Osteoblast (primary cell): ENCODE data around the gene PLP1. TPM values are rescaled to one million over a fixed set of nuclear protein-coding genes. Genes with fewer than 3 reads are reported as not detected.
"Not testable (repeated sequence)": the region's sequence is repeated elsewhere in the genome, so short reads cannot be mapped to it uniquely, and the experiment has no call there.

ENCODE experiments used
- DNase-seq: peaks from one replicate; pipeline ENCODE4 v3.0.0; 2011; ENCODE audit warnings: low spot score, mixed read lengths; ENCODE audit not compliant: insufficient read length; ENCODE audit errors: missing footprints
- H2AFZ ChIP-seq: 2 replicates; pipeline ENCODE4 v1.6.0; 2011; ENCODE audit warnings: mild to moderate bottlenecking, low read length
- H3K27ac ChIP-seq: 2 replicates; pipeline ENCODE4 v1.5.1; 2011; ENCODE audit warnings: mild to moderate bottlenecking, low read depth, low read length, moderate library complexity
- H3K27me3 ChIP-seq: 2 replicates; pipeline ENCODE4 v1.6.0; 2012; ENCODE audit warnings: mild to moderate bottlenecking, control low read depth, inconsistent platforms, low read length, moderate library complexity; ENCODE audit not compliant: insufficient read depth
- H3K36me3 ChIP-seq: 2 replicates; pipeline ENCODE4 v1.5.1; 2011; ENCODE audit warnings: mild to moderate bottlenecking, low read length, control low read depth, moderate library complexity; ENCODE audit not compliant: insufficient read depth
- H3K4me1 ChIP-seq: 2 replicates; pipeline ENCODE4 v1.5.1; 2011; ENCODE audit warnings: mild to moderate bottlenecking, low read length, control low read depth, moderate library complexity; ENCODE audit not compliant: insufficient read depth
- H3K4me2 ChIP-seq: 2 replicates; pipeline ENCODE4 v1.6.0; 2011; ENCODE audit warnings: mild to moderate bottlenecking, low read length; ENCODE audit not compliant: insufficient read depth
- H3K4me3 ChIP-seq: fragments of 200-600 bp; sonication (generic); 3 replicates; pipeline ENCODE4 v1.5.1; 2012; ENCODE audit warnings: mild to moderate bottlenecking, low read length, inconsistent platforms; ENCODE audit not compliant: insufficient read depth
- H3K79me2 ChIP-seq: 2 replicates; pipeline ENCODE4 v1.6.0; 2012; ENCODE audit warnings: mild to moderate bottlenecking, low read length, control low read depth, inconsistent platforms; ENCODE audit not compliant: insufficient read depth
- H3K9me3 ChIP-seq: 2 replicates; pipeline ENCODE4 v1.5.1; 2011; ENCODE audit warnings: low read depth, low read length, control low read depth
- H4K20me1 ChIP-seq: 2 replicates; pipeline ENCODE4 v1.6.0; 2012; ENCODE audit warnings: mild to moderate bottlenecking, low read length, control low read depth; ENCODE audit not compliant: insufficient read depth
- CTCF ChIP-seq: IDR thresholded peaks from 2 replicates; pipeline ENCODE4 v1.5.1; 2011; ENCODE audit warnings: mild to moderate bottlenecking, low read depth, low read length, moderate library complexity; ENCODE audit errors: extremely low read depth
- total RNA-seq: library from RNA; depleted of rRNA; stranded (reverse); fragments of >200 nt; gene quantifications from 2 replicates; pipeline ENCODE4 v1.2.3, GENCODE V29; 2012

PLP1 gene
- total RNA-seq, 1 donor = 0.36 TPM

GRCh38 chrX:103754401-103754800, 22.2 kb upstream of the PLP1 start:
- Histone ChIP-seq H3K4me3 (no peak overlapping the region), H3K36me3 (no peaks in the 10 kb centered on the region), H3K4me2 (no peak overlapping the region), H3K79me2 (no peaks in the 10 kb centered on the region), H2AFZ (no peak overlapping the region), H3K27ac (no peak overlapping the region), H3K9me3 (peaks cover 4% of the 10 kb centered on the region), H4K20me1 (no peaks in the 10 kb centered on the region), H3K4me1 (no peaks in the 10 kb centered on the region), H3K27me3 (peaks cover 29% of the 10 kb centered on the region)
- DNase-seq = no peak
- no peak for TF ChIP-seq CTCF

- Histone ChIP-seq H3K79me2 (no peaks in the 10 kb centered on the region), H2AFZ (no peak overlapping the region), H3K27ac (no peak overlapping the region), H3K4me3 (no peak overlapping the region), H3K9me3 (peaks cover 4% of the 10 kb centered on the region), H3K36me3 (no peaks in the 10 kb centered on the region), H4K20me1 (no peaks in the 10 kb centered on the region), H3K4me2 (no peak overlapping the region), H3K27me3 (peaks cover 29% of the 10 kb centered on the region), H3K4me1 (no peaks in the 10 kb centered on the region)
- DNase-seq = no peak
- TF ChIP-seq CTCF = no peak
Observed at GRCh38 chrX:103756736-103757135, 19.9 kb upstream of the PLP1 start.

- Histone ChIP-seq H3K36me3 (no peaks in the 10 kb centered on the region), H3K27ac (no peak overlapping the region), H3K4me3 (no peak overlapping the region), H3K4me1 (no peaks in the 10 kb centered on the region), H2AFZ (no peak overlapping the region), H3K9me3 (peaks cover 4% of the 10 kb centered on the region), H4K20me1 (no peaks in the 10 kb centered on the region), H3K4me2 (no peak overlapping the region), H3K27me3 (peaks cover 23% of the 10 kb centered on the region), H3K79me2 (no peaks in the 10 kb centered on the region)
- no peak for TF ChIP-seq CTCF
- DNase-seq = no peak
Observed at GRCh38 chrX:103758555-103758954, 18.1 kb upstream of the PLP1 start.

GRCh38 chrX:103763541-103763940, 13.1 kb upstream of the PLP1 start:
- not testable (repeated sequence) for H3K4me2 ChIP-seq, H4K20me1 ChIP-seq, H3K4me3 ChIP-seq

GRCh38 chrX:103766813-103767555, 9.7 kb upstream of the PLP1 start:
- not testable (repeated sequence) for H3K4me3 ChIP-seq

More at GRCh38 chrX:103763541-103763940, 13.1 kb upstream of the PLP1 start:
- not testable (repeated sequence) for H3K79me2 ChIP-seq, H3K27ac ChIP-seq, H3K9me3 ChIP-seq, DNase-seq, H2AFZ ChIP-seq, H3K36me3 ChIP-seq, H3K4me1 ChIP-seq
- peaks cover 15% of the 10 kb centered on the region for H3K27me3 ChIP-seq

More at GRCh38 chrX:103766813-103767555, 9.7 kb upstream of the PLP1 start:
- H3K79me2 ChIP-seq, DNase-seq, H3K4me1 ChIP-seq, H4K20me1 ChIP-seq, H3K9me3 ChIP-seq, H3K36me3 ChIP-seq, H3K4me2 ChIP-seq, H3K27ac ChIP-seq, H2AFZ ChIP-seq: not testable (repeated sequence)
- peaks cover 25% of the 10 kb centered on the region for H3K27me3 ChIP-seq
